NB4 (cell line): ENCODE results near the gene GSK3B.

ENCODE experiments used
- CTCF ChIP-seq: IDR thresholded peaks from one replicate; pipeline ENCODE4 v1.5.1; 2012; ENCODE audit warnings: low read depth, low read length
- MAX ChIP-seq: IDR thresholded peaks from 2 replicates; pipeline ENCODE4 v1.6.1; 2011; ENCODE audit warnings: low read depth, low read length
- MYC ChIP-seq: IDR thresholded peaks from 2 replicates; pipeline ENCODE4 v1.6.1; 2011; ENCODE audit warnings: low read depth, low read length
- POLR2A ChIP-seq: IDR thresholded peaks from 2 replicates; pipeline ENCODE4 v1.6.1; 2011; ENCODE audit warnings: mild to moderate bottlenecking; ENCODE audit not compliant: insufficient read length; ENCODE audit errors: extremely low read depth

- TF ChIP-seq CTCF: no peak
- TF ChIP-seq POLR2A: no peak
- no peak for TF ChIP-seq MYC
- no peak for TF ChIP-seq MAX
Measured at GRCh38 chr3:120070263-120070981, 23.8 kb downstream of the GSK3B start.
